ENCODE data around the gene EPHA2. TPM values are rescaled to one million over a fixed set of nuclear protein-coding genes. Genes with fewer than 3 reads are reported as not detected.

The EPHA2 gene
- total RNA-seq, 1 experiment from 2014 or later, result 248 TPM

DNA sequence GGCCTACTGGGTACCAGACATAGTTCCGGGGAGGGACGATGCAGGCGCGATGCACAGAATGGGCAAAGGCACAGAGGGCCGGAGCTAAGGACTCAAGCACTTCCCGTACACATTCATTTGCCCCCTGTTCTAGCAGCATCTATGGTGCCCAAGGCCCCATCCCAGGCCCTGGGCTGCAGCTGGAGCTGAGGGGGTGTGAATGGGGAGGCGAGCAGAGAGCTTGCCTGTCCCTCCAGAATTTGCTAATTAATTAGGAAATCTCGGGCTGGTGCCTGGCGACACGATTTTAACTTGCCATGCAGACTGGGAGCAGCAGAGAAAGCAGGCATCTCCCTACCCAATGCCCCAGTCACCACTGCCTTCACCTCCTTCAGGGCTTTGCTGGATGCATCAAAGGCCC, 35.9 kb downstream of the EPHA2 start:
- DNase-seq (ENCODE audit: unreplicated experiment), result no peak
- no peak overlapping the region for H3K4me3 Mint-ChIP-seq (ENCODE audit: unreplicated experiment)
- BruUV-seq (replicated peaks), result no TSS peak
- H3K9me3 Mint-ChIP-seq (ENCODE audit: unreplicated experiment), result no peaks in the 10 kb centered on the region
- ChIA-PET CTCF (interaction anchor here (0.8 to 1.3 kb wide), 3 partner anchors 11 to 40 kb away, joined by 3 read pairs; no protein-coding TSS in a partner anchor), POLR2A (interaction anchor here (0.6 to 1.1 kb wide), 3 partner anchors 28 to 66 kb away, joined by 3 to 4 read pairs (median 4); no protein-coding TSS in a partner anchor)
- H3K36me3 Mint-ChIP-seq (ENCODE audit: insufficient read depth, unreplicated experiment), result peaks cover 25% of the 10 kb centered on the region
- H3K27me3 Mint-ChIP-seq (ENCODE audit: insufficient read depth, unreplicated experiment), result no peaks in the 10 kb centered on the region
- peaks cover 21% of the 10 kb centered on the region for H3K4me1 Mint-ChIP-seq (ENCODE audit: insufficient read depth, unreplicated experiment)
- intact Hi-C loops (cut with micrococcal nuclease), result loop anchor here (5.0 kb wide), 1 partner anchor 43 kb away; no protein-coding TSS in a partner anchor
- TF ChIP-seq CTCF (IDR thresholded peaks at IDR 0.05; ENCODE audit: unreplicated experiment), result no peak
- H3K27ac Mint-ChIP-seq (ENCODE audit: low read depth, unreplicated experiment), result peak overlapping the region; percentile 27

DNA sequence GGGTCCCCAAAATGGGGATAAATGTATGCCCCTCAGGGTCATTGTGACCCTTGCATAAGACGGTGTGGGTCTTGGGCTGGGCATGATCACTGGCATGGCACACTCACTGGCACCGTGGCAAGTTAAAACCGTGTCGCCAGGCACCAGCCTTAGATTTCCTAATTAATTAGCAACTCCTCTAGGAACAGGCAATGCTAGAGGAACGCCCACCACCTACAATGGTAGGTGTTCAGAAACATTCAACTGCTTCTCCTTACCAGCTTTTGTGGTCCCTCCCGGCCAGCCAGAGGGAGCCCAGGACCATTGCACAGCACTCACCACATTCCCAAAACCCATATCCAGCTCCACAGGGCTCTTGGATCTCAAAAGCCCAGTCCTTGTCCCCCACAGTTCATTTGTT, 36.4 kb downstream of the EPHA2 start:
- ChIA-PET CTCF (interaction anchor here (0.7 to 1.3 kb wide), 3 partner anchors 12 to 40 kb away, joined by 3 read pairs; no protein-coding TSS in a partner anchor), POLR2A (interaction anchor here (1.0 to 1.1 kb wide), 2 partner anchors 37 to 67 kb away, joined by 4 read pairs; no protein-coding TSS in a partner anchor)
- DNase-seq (ENCODE audit: unreplicated experiment), result no peak
- TF ChIP-seq CTCF (IDR thresholded peaks at IDR 0.05; ENCODE audit: unreplicated experiment), result no peak
- Mint-ChIP-seq H3K9me3 (ENCODE audit: unreplicated experiment) (no peaks in the 10 kb centered on the region), H3K36me3 (ENCODE audit: insufficient read depth, unreplicated experiment) (peaks cover 21% of the 10 kb centered on the region), H3K4me1 (ENCODE audit: insufficient read depth, unreplicated experiment) (peaks cover 18% of the 10 kb centered on the region), H3K27ac (ENCODE audit: low read depth, unreplicated experiment) (peak overlapping the region; percentile 27), H3K4me3 (ENCODE audit: unreplicated experiment) (no peak overlapping the region), H3K27me3 (ENCODE audit: insufficient read depth, unreplicated experiment) (no peaks in the 10 kb centered on the region)
- BruUV-seq (replicated peaks), result no TSS peak
- intact Hi-C loops (cut with micrococcal nuclease), result no loop called here

DNA sequence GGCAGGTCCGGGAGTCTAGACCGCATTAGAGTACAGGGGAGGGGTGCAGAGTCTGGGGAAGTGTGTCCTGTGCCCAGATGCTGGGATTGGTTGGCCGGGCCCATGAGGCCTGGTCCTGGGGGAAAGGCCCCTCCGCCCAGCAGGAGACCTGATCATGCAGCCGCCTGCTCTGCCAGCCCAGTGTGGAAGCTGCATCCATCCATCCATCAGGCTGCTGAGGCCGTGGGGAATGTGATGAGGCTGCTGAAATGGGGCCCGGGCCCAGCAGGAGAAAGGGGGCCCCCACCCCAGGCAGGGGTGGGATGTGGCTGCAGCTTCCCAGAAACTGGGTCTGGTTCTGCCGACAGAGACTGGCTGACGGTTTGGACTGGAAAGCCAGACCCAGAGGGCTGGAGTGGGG, 37.2 kb downstream of the EPHA2 start:
- POLR2A ChIA-PET, result interaction anchor here (0.6 kb wide), 1 partner anchor 33 kb away, joined by 3 read pairs; no protein-coding TSS in a partner anchor
- CTCF ChIA-PET, result interaction anchor here (1.3 kb wide), 1 partner anchor 39 kb away, joined by 3 read pairs; no protein-coding TSS in a partner anchor
- BruUV-seq (replicated peaks), result no TSS peak
- intact Hi-C loops (cut with micrococcal nuclease), result no loop called here
- Mint-ChIP-seq H3K27ac (ENCODE audit: low read depth, unreplicated experiment) (no peak overlapping the region), H3K9me3 (ENCODE audit: unreplicated experiment) (no peaks in the 10 kb centered on the region), H3K4me1 (ENCODE audit: insufficient read depth, unreplicated experiment) (peaks cover 13% of the 10 kb centered on the region), H3K36me3 (ENCODE audit: insufficient read depth, unreplicated experiment) (peaks cover 13% of the 10 kb centered on the region), H3K27me3 (ENCODE audit: insufficient read depth, unreplicated experiment) (no peaks in the 10 kb centered on the region), H3K4me3 (ENCODE audit: unreplicated experiment) (no peak overlapping the region)
- TF ChIP-seq CTCF (IDR thresholded peaks at IDR 0.05; ENCODE audit: unreplicated experiment), result no peak
- no peak for DNase-seq (ENCODE audit: unreplicated experiment)

GRCh38 chr1:16117936-16118335, 37.9 kb downstream of the EPHA2 start:
- BruUV-seq (replicated peaks), result no TSS peak
- DNase-seq (ENCODE audit: unreplicated experiment), result no peak
- Mint-ChIP-seq H3K27me3 (ENCODE audit: insufficient read depth, unreplicated experiment) (no peaks in the 10 kb centered on the region), H3K27ac (ENCODE audit: low read depth, unreplicated experiment) (no peak overlapping the region), H3K4me3 (ENCODE audit: unreplicated experiment) (no peak overlapping the region), H3K36me3 (ENCODE audit: insufficient read depth, unreplicated experiment) (peaks cover 5% of the 10 kb centered on the region), H3K9me3 (ENCODE audit: unreplicated experiment) (no peaks in the 10 kb centered on the region), H3K4me1 (ENCODE audit: insufficient read depth, unreplicated experiment) (peaks cover 6% of the 10 kb centered on the region)
- TF ChIP-seq CTCF (IDR thresholded peaks at IDR 0.05; ENCODE audit: unreplicated experiment), result no peak
- ChIA-PET CTCF (interaction anchor here (0.6 to 1.0 kb wide), 3 partner anchors 35 to 65 kb away, joined by 3 to 5 read pairs (median 3); no protein-coding TSS in a partner anchor), POLR2A (no interaction called here)
- intact Hi-C loops (cut with micrococcal nuclease), result no loop called here

All from MCF 10A (cell line).